GM12874 (cell line): ENCODE data around the gene C16orf95.

Source experiments
- TF ChIP-seq, protein P1 (sequence below): IDR thresholded peaks from 2 replicates; pipeline ENCODE4 v1.5.1; 2011; ENCODE audit warnings: low read depth, mild to moderate bottlenecking, control low read depth, low read length, moderate library complexity; ENCODE audit not compliant: insufficient read depth

Gene C16orf95, protein sequence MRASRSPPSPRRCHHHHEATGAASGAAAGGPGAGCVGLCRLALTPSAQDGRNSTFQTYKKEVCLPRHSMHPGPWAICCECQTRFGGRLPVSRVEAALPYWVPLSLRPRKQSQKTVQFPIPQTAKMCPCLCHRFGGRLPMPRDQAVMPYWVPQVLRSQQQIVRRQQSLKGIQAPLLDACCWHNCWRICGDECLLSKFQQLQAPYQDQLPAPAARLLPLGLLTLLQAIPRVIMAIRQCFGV

DNA sequence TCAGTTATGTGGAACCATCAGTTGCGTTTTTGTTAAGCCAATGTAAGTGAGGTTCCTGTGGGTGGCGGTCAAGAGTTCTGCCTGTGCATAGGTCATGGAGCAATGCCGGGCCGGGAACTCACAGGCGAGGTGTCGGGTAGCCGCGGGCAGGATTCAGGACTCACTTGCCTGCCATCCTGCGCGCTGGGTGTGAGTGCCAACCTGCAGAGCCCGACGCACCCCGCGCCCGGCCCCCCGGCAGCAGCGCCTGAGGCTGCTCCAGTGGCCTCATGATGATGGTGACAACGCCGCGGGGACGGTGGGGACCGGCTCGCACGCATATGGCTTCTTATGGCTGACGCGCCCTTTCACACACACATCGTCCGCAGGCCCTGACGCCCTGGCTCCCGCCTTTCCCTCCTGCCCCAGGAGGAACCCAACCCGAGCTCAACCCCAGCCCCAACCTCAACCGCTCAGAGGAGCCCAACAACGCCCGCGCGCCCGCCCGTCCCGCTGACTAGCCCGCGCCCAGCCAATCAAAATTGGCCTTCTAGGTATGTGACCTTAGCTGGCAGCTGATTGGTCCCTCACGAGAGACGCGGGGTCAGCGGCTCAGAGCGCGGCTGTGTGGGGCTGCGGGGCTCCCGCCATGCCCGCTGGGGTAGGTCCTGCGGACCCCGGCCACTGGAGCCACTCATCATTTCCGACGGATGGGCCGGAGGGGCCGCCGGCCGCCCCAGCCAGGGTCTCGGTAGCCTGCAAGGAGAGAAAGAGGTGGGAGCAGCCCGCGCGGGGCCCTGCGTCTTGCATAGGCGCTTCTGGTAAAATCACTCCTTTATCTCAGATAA, at the start of gene C16orf95:
Gene C16orf95, minus strand, starts transcription at position 470 of the 827 bp plus-strand sequence. Its CDS starts 150 bp downstream, at position 320.
- TF ChIP-seq, protein P1, sequence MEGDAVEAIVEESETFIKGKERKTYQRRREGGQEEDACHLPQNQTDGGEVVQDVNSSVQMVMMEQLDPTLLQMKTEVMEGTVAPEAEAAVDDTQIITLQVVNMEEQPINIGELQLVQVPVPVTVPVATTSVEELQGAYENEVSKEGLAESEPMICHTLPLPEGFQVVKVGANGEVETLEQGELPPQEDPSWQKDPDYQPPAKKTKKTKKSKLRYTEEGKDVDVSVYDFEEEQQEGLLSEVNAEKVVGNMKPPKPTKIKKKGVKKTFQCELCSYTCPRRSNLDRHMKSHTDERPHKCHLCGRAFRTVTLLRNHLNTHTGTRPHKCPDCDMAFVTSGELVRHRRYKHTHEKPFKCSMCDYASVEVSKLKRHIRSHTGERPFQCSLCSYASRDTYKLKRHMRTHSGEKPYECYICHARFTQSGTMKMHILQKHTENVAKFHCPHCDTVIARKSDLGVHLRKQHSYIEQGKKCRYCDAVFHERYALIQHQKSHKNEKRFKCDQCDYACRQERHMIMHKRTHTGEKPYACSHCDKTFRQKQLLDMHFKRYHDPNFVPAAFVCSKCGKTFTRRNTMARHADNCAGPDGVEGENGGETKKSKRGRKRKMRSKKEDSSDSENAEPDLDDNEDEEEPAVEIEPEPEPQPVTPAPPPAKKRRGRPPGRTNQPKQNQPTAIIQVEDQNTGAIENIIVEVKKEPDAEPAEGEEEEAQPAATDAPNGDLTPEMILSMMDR, result peak; percentile 72

DNA sequence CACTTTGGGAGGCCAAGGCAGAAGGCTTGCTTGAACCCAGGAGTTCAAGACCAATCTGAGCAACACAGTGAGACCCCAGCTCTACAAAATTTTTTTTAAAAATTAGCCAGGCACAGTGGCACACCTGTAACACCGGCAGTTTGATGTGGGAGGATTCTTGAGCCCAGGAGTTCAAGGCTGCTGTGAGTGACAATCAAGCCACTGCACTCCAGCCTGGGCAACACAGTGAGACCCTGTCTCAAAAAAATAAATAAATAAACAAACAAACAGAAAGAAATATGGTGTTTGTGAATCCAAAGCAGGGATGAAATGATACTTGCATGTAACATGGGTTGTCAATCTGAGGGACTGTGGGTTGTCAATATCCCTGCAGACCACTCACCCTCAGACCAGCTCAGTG, 49.7 kb upstream of the C16orf95 start:
- TF ChIP-seq, protein P1, result no peak

DNA sequence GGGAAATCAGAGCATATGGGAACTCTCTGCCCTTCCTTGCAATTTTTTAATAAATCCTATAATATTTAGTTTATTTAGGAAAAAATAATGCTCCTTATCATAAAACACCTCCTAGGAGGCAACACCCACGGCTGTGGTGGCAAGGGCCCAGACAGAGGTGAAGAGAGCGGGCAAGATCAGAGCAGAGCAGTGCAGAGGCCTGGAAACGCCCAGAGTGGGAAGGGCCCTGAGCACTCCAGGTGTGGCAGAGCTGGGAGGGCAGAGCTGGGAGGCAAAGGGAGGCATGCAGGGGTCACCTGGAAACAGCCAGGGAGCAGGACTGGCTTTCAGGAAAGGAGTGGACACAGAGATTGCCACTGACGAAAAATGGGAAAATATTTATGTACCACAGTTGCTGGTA, 49.1 kb upstream of the C16orf95 start:
- TF ChIP-seq, protein P1, result no peak

DNA sequence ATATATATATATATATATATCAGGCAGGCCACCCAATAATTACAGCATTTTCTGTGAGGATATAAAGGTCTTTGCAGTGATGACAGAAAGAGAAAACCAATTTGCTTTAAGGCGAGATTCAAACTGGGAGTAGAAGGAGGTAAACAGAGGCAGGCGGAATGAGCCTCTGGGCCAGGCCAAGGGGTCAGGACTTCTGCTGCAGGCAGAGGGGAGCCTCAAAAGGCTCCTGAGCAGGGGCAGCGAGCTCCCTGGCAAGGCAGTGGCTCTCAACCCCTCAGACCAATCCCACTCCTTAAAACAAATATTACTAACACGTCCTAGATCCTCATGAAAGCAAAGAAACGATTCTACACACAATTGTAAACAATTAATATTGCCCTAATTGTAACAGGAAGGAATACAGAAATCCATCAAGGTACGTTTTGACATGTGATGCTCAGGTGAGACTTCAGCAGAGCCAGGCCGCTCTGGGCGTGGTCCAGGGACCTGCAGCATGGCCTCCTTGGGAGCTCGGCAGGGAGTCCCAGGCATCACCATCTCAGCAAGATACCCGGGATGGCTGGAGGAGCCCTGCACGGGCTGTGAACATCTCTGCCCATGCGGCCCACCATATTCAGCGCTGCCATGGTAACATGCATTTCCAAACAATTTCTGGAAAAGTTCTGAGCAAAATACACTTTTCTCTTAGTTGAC, 48.0 kb upstream of the C16orf95 start:
- TF ChIP-seq, protein P1, result no peak

DNA sequence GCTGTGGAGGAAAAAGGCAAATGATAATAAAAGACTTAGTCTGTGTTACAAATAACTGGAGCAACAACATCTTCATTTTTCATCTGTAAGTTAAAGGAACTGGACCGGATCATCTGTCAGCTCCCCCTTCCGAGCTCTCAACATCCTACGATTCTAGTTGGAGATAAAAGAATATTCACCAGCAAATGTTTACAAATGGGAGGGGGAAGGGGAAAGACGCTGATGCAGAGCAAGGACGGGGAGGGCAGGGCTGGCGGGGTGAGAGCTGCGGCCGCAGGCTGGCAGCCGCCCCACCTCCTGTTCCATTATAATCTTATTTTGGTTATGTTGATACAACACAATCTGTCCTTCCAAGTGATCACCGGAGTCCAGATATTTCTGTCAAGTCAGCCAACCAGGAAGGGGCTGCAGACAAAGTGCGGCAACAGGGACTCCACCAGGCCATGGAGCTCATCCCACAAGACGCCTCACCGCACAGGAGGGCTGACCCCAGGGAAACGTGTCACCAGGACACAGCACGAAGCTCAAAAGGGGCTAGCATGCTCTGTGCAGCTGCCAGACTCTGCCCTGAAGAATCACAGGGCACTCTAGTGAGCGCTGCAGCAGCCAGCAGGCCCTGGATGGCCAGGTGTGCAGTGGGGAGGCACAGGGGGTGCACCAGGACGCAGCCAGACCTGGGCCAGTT, 46.7 kb upstream of the C16orf95 start:
- TF ChIP-seq, protein P1, result no peak

DNA sequence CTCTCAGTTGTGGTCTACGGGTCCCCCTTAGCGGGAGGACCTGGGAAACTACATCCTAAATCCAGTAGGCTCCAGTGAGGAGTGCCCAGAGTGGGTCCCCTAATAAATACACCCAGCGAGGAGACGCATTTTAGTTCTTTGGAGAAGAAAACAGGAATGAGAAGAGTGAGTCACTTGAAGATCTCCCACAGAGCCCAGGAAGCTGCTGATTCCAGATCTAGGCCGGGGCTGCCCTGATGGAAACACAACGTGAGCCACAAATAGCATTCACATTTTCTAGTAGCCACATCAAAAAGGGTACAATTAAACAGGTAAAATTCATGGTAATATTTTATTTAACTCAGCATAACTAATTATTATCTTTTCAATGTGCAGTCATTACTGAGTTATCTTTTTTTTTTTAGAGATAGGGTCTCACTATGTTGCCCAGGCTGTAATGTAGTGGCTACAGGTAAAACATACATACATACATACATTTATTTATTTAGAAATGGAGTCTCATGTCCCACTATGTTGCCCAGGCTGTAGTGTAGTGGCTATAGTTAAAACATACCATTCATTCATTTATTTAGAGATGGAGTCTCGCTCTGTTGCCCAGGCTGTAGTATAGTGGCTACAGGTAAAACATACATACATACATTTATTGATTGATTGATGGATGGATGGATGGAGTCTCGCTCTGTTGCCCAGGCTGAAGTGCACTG, 44.9 kb upstream of the C16orf95 start:
- TF ChIP-seq, protein P1, result no peak
